Endothelial cell of umbilical vein (primary cell): Measurements from ENCODE around the gene FBXO34. TPM values are rescaled to one million over a fixed set of nuclear protein-coding genes. Genes with fewer than 3 reads are reported as not detected.

Experiments
- BruUV-seq: library from RNA; stranded (reverse); fragments of 400-500 nt; replicated peaks from 2 replicates; lab custom pipeline; 2021; lab: Mats Ljungman, UMichigan
- CTCF ChIA-PET: fragments of 300-600, 350-600 bp; sonication (Branson Sonifier 250); formaldehyde crosslinking; loops from one replicate; lab custom pipeline; 2021; ENCODE audit warnings: antibody characterized with exemption, inconsistent platforms; lab: Charles Lee
- POLR2A ChIA-PET: fragments of 300-600, 350-600 bp; sonication (Branson Sonifier 250); formaldehyde crosslinking; loops from one replicate; lab custom pipeline; 2021; ENCODE audit warnings: antibody characterized with exemption, inconsistent platforms; lab: Charles Lee
- DNase-seq: peaks from one replicate; pipeline ENCODE4 v3.0.0-alpha.2; 2011; ENCODE audit warnings: low read depth, low spot score
- FAIRE-seq: peaks from 2 replicates; lab custom pipeline; 2011; peaks lifted over from hg19 to GRCh38; lab: Jason Lieb, UNC
- H2AFZ ChIP-seq: 2 replicates; pipeline ENCODE4 v1.6.0; 2012; ENCODE audit warnings: low read depth, low read length, control low read depth, inconsistent platforms
- H3K27ac ChIP-seq: 2 replicates; pipeline ENCODE4 v1.5.1; 2011; ENCODE audit warnings: low read depth, mild to moderate bottlenecking, control low read depth, low read length, moderate library complexity; ENCODE audit not compliant: insufficient read depth
- H3K27me3 ChIP-seq, 2 experiments: 2 replicates each; pipeline versions ENCODE4 v1.6.0 to v1.6.1; 2011; ENCODE audit warnings: low read length in 2 of 2, mixed read lengths in 1 of 2; ENCODE audit not compliant: control insufficient read depth in 2 of 2, insufficient read depth in 2 of 2
- H3K36me3 ChIP-seq, 2 experiments: 2 replicates in 1 of 2; 3 replicates in 1 of 2; pipeline ENCODE4 v1.5.1; 2011; ENCODE audit warnings: low read length in 2 of 2, mild to moderate bottlenecking in 1 of 2, moderate library complexity in 1 of 2; ENCODE audit not compliant: control insufficient read depth in 2 of 2, insufficient read depth in 2 of 2; ENCODE audit errors: extremely low read depth in 1 of 2
- H3K4me1 ChIP-seq: 3 replicates; pipeline ENCODE4 v1.5.1; 2011; ENCODE audit warnings: mild to moderate bottlenecking, low read length; ENCODE audit not compliant: control insufficient read depth, insufficient read depth; ENCODE audit errors: extremely low read depth
- H3K4me2 ChIP-seq: 2 replicates; pipeline ENCODE4 v1.6.1; 2011; ENCODE audit warnings: low read length, control low read depth, mixed read lengths; ENCODE audit not compliant: insufficient read depth
- H3K4me3 ChIP-seq, 3 experiments: fragments of 200-600 bp in 1 of 3; sonication (generic), shearing (Covaris generic) in 1 of 3; replicated peaks in 1 of 3; 2 replicates each; pipeline ENCODE4 v1.5.1; 2011 to 2016; ENCODE audit warnings: control low read depth in 3 of 3, low read length in 3 of 3, mild to moderate bottlenecking in 2 of 3, inconsistent platforms in 1 of 3, low read depth in 1 of 3, moderate library complexity in 1 of 3; ENCODE audit not compliant: insufficient read depth in 1 of 3
- H3K79me2 ChIP-seq: 2 replicates; pipeline ENCODE4 v1.6.0; 2012; ENCODE audit warnings: low read length, inconsistent platforms; ENCODE audit not compliant: control insufficient read depth, insufficient read depth
- H3K9ac ChIP-seq: replicated peaks from 2 replicates; pipeline ENCODE3; 2011; ENCODE audit warnings: low read length, control low read depth; ENCODE audit not compliant: insufficient read depth; ENCODE audit errors: extremely low read depth
- H3K9me1 ChIP-seq: replicated peaks from 3 replicates; pipeline ENCODE4 v1.6.0; 2011; ENCODE audit warnings: mild to moderate bottlenecking, low read length; ENCODE audit not compliant: control insufficient read depth, insufficient read depth; ENCODE audit errors: extremely low read depth
- H3K9me3 ChIP-seq: replicated peaks from 2 replicates; pipeline ENCODE4 v1.5.1; 2012; ENCODE audit warnings: low read length, inconsistent platforms; ENCODE audit not compliant: control insufficient read depth, insufficient read depth
- H4K20me1 ChIP-seq: replicated peaks from 2 replicates; pipeline ENCODE3; 2011; ENCODE audit warnings: mild to moderate bottlenecking, low read length; ENCODE audit not compliant: control insufficient read depth, insufficient read depth; ENCODE audit errors: extremely low read depth
- CTCF ChIP-seq, 2 donors: IDR thresholded peaks; 1 replicate in 1 of 2; 2 replicates in 1 of 2; pipeline ENCODE4 v1.5.1; 2011; ENCODE audit warnings: low read length in 2 of 2, mild to moderate bottlenecking in 2 of 2, moderate library complexity in 2 of 2, control low read depth in 1 of 2, inconsistent platforms in 1 of 2, low read depth in 1 of 2; ENCODE audit not compliant: insufficient read depth in 1 of 2; ENCODE audit errors: extremely low read depth in 1 of 2
- EZH2 ChIP-seq: IDR thresholded peaks from 2 replicates; pipeline ENCODE4 v1.6.1; 2012; ENCODE audit warnings: borderline replicate concordance, low read depth, mild to moderate bottlenecking, moderate library complexity, low read length, inconsistent platforms; ENCODE audit not compliant: severe bottlenecking
- FOS ChIP-seq: IDR thresholded peaks from 2 replicates; pipeline ENCODE4 v1.6.1; 2011; ENCODE audit warnings: mild to moderate bottlenecking, low read length, moderate library complexity, borderline replicate concordance; ENCODE audit not compliant: insufficient read depth
- GATA2 ChIP-seq: IDR thresholded peaks from 2 replicates; pipeline ENCODE4 v1.7.0; 2011; ENCODE audit warnings: low read depth, mild to moderate bottlenecking, moderate library complexity, mixed read lengths, low read length; ENCODE audit not compliant: insufficient read length, insufficient read depth
- JUN ChIP-seq: IDR thresholded peaks from 2 replicates; pipeline ENCODE4 v1.6.1; 2011; ENCODE audit warnings: borderline replicate concordance, low read depth; ENCODE audit not compliant: insufficient read length, insufficient read depth
- MAX ChIP-seq: IDR thresholded peaks from 2 replicates; pipeline ENCODE4 v1.6.1; 2011; ENCODE audit not compliant: insufficient read depth, insufficient read length
- MYC ChIP-seq: IDR thresholded peaks from one replicate; pipeline ENCODE4 v1.6.1; 2011; ENCODE audit warnings: mild to moderate bottlenecking, low read depth, low read length
- POLR2A ChIP-seq: IDR thresholded peaks from 2 replicates; pipeline ENCODE4 v1.6.1; 2012; ENCODE audit warnings: low read depth, mild to moderate bottlenecking, control low read depth, low read length
- POLR2AphosphoS5 ChIP-seq: IDR thresholded peaks from 2 replicates; pipeline ENCODE4 v1.6.1; 2012; ENCODE audit warnings: low read depth, mild to moderate bottlenecking, control low read depth, low read length, moderate library complexity; ENCODE audit not compliant: insufficient read depth
- dilution Hi-C: fragments of 300-500 bp; cut with MboI; formaldehyde crosslinking; loops from one replicate; pipeline ENCODE4 v1.15.0; 2019; ENCODE audit warnings: low sequenced_read_pairs; ENCODE audit not compliant: extremely low pct_ligation_motif_present
- intact Hi-C: fragments of 100-400 bp; cut with micrococcal nuclease; formaldehyde crosslinking; loops from one replicate; pipeline ENCODE4 v1.10.0; 2022
- polyA plus RNA-seq, 4 experiments: library from polyadenylated mRNA; depleted of rRNA in 3 of 4; stranded (reverse) in 3 of 4; unstranded in 1 of 4; fragments of >200 nt; gene quantifications; 2 replicates each; pipeline versions ENCODE4 v1.2.1 to v1.2.3, GENCODE V29; 2011 to 2012; ENCODE audit warnings: missing spikeins in 1 of 4
- total RNA-seq: library from RNA; stranded (reverse); gene quantifications from 2 replicates; pipeline ENCODE4 v1.2.3, GENCODE V29; 2021

Gene FBXO34
- total and polyA plus RNA-seq, 2 donors (not counting 3 experiments of a cell fraction or from before 2014, with no cell fraction given): 8.5 to 14.2 TPM

- intact Hi-C loops (no loop called here), dilution Hi-C loops (no loop called here)
- no peak overlapping the region for H2AFZ ChIP-seq
- FAIRE-seq: peak; percentile 75
- peaks cover 3% of the 10 kb centered on the region in 2 experiments for H3K36me3 ChIP-seq
- H3K4me3 ChIP-seq: no peak overlapping the region
- no TSS peak for BruUV-seq
- H3K79me2 ChIP-seq: peaks cover 20% of the 10 kb centered on the region
- peak overlapping the region; percentile 74 for H3K27ac ChIP-seq
- no peaks in the 10 kb centered on the region for H4K20me1 ChIP-seq
- TF ChIP-seq FOS (peak; percentile 31), GATA2 (no peak)
- H3K4me2 ChIP-seq: no peak overlapping the region
- H3K4me1 ChIP-seq: peaks cover 18% of the 10 kb centered on the region
- no peak overlapping the region for H3K9ac ChIP-seq
- no peaks in the 10 kb centered on the region for H3K27me3 ChIP-seq
- CTCF ChIA-PET: interaction anchor here (1.0 to 1.5 kb wide), 2 partner anchors 11 to 154 kb away, joined by 3 to 4 read pairs; no protein-coding TSS in a partner anchor
- H3K9me3 ChIP-seq: no peaks in the 10 kb centered on the region
- POLR2A ChIA-PET: no interaction called here
- no peaks in the 10 kb centered on the region for H3K9me1 ChIP-seq
- DNase-seq: peak; percentile 52
These were observed 128.6 kb downstream of the FBXO34 start for GRCh38 chr14:55399852-55400251.

- Histone ChIP-seq H3K9me3 (no peaks in the 10 kb centered on the region), H3K9ac (no peak overlapping the region), H3K79me2 (peaks cover 22% of the 10 kb centered on the region), H3K36me3 (no peaks in the 10 kb centered on the region), H3K4me1 (peaks cover 18% of the 10 kb centered on the region), H4K20me1 (no peaks in the 10 kb centered on the region), H3K4me3 (no peak overlapping the region), H3K9me1 (no peaks in the 10 kb centered on the region), H3K27ac (no peak overlapping the region), H3K4me2 (no peak overlapping the region), H2AFZ (no peak overlapping the region), H3K27me3 (no peaks in the 10 kb centered on the region)
- dilution Hi-C loops (no loop called here), intact Hi-C loops (no loop called here)
- FAIRE-seq: no peak
- TF ChIP-seq JUN (no peak), FOS (no peak), EZH2 (no peak), MAX (no peak), POLR2A (no peak), POLR2AphosphoS5 (no peak), MYC (no peak), CTCF (IDR thresholded peaks at IDR 0.05; ENCODE audit: extremely low read depth in 1 of 2, insufficient read depth in 1 of 2, low read depth in 1 of 2, low read length in 2 of 2) (no peak), GATA2 (no peak)
- ChIA-PET CTCF (no interaction called here), POLR2A (no interaction called here)
- no peak for DNase-seq
- BruUV-seq: no TSS peak
These were observed 130.5 kb downstream of the FBXO34 start for GRCh38 chr14:55401751-55402150.
